CD4-positive, CD25-positive, alpha-beta regulatory T cell (primary cell): ENCODE measurements around the gene FILIP1. TPM values are rescaled to one million over a fixed set of nuclear protein-coding genes. Genes with fewer than 3 reads are reported as not detected.
"Not testable (repeated sequence)": the region's sequence is repeated elsewhere in the genome, so short reads cannot be mapped to it uniquely, and the experiment has no call there.

ENCODE experiments used
- ATAC-seq, 2 donors: fragments of 150-1000 bp; cut with Tn5 transposase; one replicate each; pipeline ENCODE4 v1.10.0; 2021; ENCODE audit warnings: low read depth in 2 of 2, moderate number of reproducible peaks in 2 of 2, moderate library complexity in 1 of 2
- DNase-seq, 3 donors: peaks; one replicate each; pipeline versions ENCODE4 v3.0.0 to v3.0.0-alpha.2; 2012 to 2022; ENCODE audit warnings: mixed read lengths in 1 of 3
- H3K27ac ChIP-seq: one replicate; pipeline ENCODE4 v1.7.0; 2013; ENCODE audit warnings: mild to moderate bottlenecking, low read length; ENCODE audit not compliant: insufficient read depth, poor library complexity, severe bottlenecking
- H3K27me3 ChIP-seq: one replicate; pipeline ENCODE4 v1.7.0; 2013; ENCODE audit warnings: low read length; ENCODE audit not compliant: control insufficient read depth, insufficient read depth
- H3K36me3 ChIP-seq: one replicate; pipeline ENCODE4 v1.7.0; 2013; ENCODE audit warnings: mild to moderate bottlenecking, low read length, moderate library complexity; ENCODE audit not compliant: control insufficient read depth, insufficient read depth
- H3K4me1 ChIP-seq: 2 replicates; pipeline ENCODE4 v1.7.0; 2013; ENCODE audit warnings: mild to moderate bottlenecking, low read length; ENCODE audit not compliant: insufficient read depth, control insufficient read depth, poor library complexity, severe bottlenecking
- H3K4me3 ChIP-seq: one replicate; pipeline ENCODE4 v1.7.0; 2013; ENCODE audit warnings: low read depth, mild to moderate bottlenecking, low read length, moderate library complexity
- H3K9me3 ChIP-seq, 2 experiments: 1 replicate in 1 of 2; 2 replicates in 1 of 2; pipeline ENCODE4 v1.7.0; 2013; ENCODE audit warnings: low read length in 2 of 2, mild to moderate bottlenecking in 1 of 2, moderate library complexity in 1 of 2; ENCODE audit not compliant: control insufficient read depth in 2 of 2
- H3K27ac Mint-ChIP-seq, 3 donors: one replicate each; pipeline ENCODE4 v1.8.0; 2020 to 2022; ENCODE audit warnings: mild to moderate bottlenecking in 3 of 3, mixed read lengths in 3 of 3, moderate library complexity in 2 of 3
- H3K27me3 Mint-ChIP-seq: one replicate; pipeline ENCODE4 v1.8.0; 2022; ENCODE audit warnings: mild to moderate bottlenecking, mixed read lengths
- H3K36me3 Mint-ChIP-seq: one replicate; pipeline ENCODE4 v1.8.0; 2020; ENCODE audit warnings: mixed read lengths
- H3K4me1 Mint-ChIP-seq, 4 donors: one replicate each; pipeline ENCODE4 v1.8.0; 2020 to 2022; ENCODE audit warnings: mixed read lengths in 4 of 4, mild to moderate bottlenecking in 1 of 4
- H3K4me3 Mint-ChIP-seq, 4 donors: one replicate each; pipeline ENCODE4 v1.8.0; 2020 to 2022; ENCODE audit warnings: mild to moderate bottlenecking in 4 of 4, mixed read lengths in 4 of 4, moderate library complexity in 3 of 4
- H3K9me3 Mint-ChIP-seq, 7 donors: one replicate each; pipeline ENCODE4 v1.8.0; 2020 to 2022; ENCODE audit warnings: mixed read lengths in 7 of 7, mild to moderate bottlenecking in 3 of 7, moderate library complexity in 2 of 7
- polyA plus RNA-seq, 4 donors: library from polyadenylated mRNA; unstranded; fragments of 300-500 nt; fragmentation: Illumina TruSeq; gene quantifications; one replicate each; pipeline ENCODE4 v1.2.3, GENCODE V29; 2021
- total RNA-seq: library from RNA; stranded (reverse); gene quantifications from one replicate; pipeline ENCODE4 v1.2.3, GENCODE V29; 2022

The FILIP1 gene
- total and polyA plus RNA-seq, 5 donors from 2014 or later = 0.02 TPM; not detected in 4

DNA sequence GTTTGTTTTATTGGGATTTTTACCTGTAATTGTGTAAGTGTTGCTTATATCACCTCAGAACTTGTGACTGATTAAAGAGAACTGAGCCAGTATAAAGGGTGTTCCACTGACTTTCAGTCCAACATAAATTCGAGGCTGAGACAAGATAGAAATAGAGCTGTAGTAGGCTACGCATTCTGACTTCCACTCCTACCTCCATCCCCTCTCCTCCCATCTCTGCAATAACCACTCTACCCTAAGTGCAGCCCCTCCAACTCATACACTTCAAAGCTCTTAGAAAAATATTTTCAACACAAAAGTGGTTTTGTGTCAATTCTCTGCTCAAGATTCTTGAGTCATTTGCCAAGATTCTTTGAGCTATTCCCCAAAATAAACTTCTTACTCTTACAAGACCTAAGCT lies 48.7 kb downstream of the FILIP1 start:
- Mint-ChIP-seq H3K27ac (no peak overlapping the region), H3K36me3 (no peaks in the 10 kb centered on the region), H3K27me3 (no peaks in the 10 kb centered on the region), H3K4me3 (no peak overlapping the region), H3K9me3 (peaks cover 0 to 1% (median 0%) of the 10 kb centered on the region in 7 donors), H3K4me1 (no peaks in the 10 kb centered on the region)
- Histone ChIP-seq H3K36me3 (no peaks in the 10 kb centered on the region), H3K27me3 (no peaks in the 10 kb centered on the region), H3K4me3 (no peak overlapping the region), H3K4me1 (no peaks in the 10 kb centered on the region), H3K9me3 (no peaks in the 10 kb centered on the region), H3K27ac (no peak overlapping the region)
- DNase-seq (no peak), ATAC-seq (no peak)

DNA sequence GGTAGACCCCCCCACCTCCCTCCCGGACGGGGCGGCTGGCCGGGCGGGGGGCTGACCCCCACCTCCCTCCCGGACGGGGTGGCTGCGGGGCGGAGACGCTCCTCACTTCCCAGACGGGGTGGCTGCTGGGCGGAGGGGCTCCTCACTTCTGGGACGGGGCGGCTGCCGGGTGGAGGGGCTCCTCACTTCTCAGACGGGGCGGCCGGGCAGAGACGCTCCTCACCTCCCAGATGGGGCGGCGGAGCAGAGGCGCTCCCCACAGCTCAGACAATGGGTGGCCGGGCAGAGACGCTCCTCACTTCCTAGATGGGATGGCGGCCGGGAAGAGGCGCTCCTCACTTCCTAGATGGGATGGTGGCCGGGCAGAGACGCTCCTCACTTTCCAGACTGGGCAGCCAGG lies 51.7 kb downstream of the FILIP1 start:
- not testable (repeated sequence) for H3K9me3 Mint-ChIP-seq, H3K9me3 ChIP-seq, DNase-seq, H3K4me1 Mint-ChIP-seq, H3K27ac Mint-ChIP-seq, H3K36me3 ChIP-seq, H3K4me1 ChIP-seq, H3K4me3 ChIP-seq, ATAC-seq, H3K27me3 ChIP-seq, H3K27me3 Mint-ChIP-seq, H3K36me3 Mint-ChIP-seq, H3K4me3 Mint-ChIP-seq, H3K27ac ChIP-seq

DNA sequence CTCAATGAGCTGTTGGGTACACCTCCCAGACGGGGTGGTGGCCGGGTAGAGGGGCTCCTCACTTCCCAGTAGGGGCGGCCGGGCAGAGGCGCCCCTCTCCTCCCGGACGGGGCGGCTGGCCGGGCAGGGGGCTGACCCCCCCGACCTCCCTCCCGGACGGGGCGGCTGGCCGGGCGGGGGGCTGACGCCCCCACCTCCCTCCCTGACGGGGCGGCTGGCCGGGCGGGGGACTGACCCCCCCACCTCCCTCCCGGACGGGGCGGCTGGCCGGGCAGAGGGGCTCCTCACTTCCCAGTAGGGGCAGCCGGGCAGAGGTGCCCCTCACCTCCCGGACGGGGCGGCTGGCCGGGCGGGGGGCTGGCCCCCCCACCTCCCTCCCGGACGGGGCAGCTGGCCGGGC lies 52.1 kb downstream of the FILIP1 start:
- H3K9me3 Mint-ChIP-seq, H3K27ac Mint-ChIP-seq, H3K4me3 ChIP-seq, ATAC-seq, H3K4me3 Mint-ChIP-seq, H3K27me3 Mint-ChIP-seq, H3K36me3 Mint-ChIP-seq, H3K27ac ChIP-seq, DNase-seq, H3K4me1 Mint-ChIP-seq, H3K4me1 ChIP-seq, H3K36me3 ChIP-seq, H3K27me3 ChIP-seq, H3K9me3 ChIP-seq: not testable (repeated sequence)

DNA sequence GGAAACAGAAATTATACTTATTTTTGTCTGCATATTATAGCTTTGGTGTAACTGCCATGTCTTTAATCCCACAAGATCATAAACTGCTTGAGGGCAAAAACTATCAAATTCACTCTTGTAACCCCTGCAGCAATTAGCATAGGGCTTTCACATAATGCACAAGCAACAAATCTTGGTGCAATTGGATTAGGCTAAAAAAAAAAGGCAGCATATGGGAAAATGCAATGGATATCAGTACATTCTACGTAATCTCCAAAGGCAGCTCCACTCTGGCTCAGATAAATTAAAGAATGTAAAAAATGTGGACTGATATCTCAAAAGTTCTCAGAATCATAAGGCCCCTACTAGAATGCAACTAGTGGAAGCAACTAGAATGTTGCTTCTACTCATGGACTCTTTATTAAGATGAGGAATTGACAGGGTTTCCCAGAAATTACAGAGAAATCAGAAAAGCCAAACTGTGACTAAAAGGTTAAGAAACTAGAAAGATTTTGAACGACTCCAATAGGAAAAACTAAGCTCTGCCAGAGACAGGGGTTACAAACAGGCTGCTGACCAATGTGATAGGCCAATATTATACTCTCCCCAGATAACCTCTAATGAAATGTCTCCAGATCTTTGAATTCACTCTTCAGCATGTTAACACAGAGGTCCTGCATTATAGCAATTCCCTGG lies 55.0 kb downstream of the FILIP1 start:
- H3K27ac ChIP-seq = no peak overlapping the region
- no peak overlapping the region for H3K4me3 ChIP-seq
- ATAC-seq = no peak
- no peaks in the 10 kb centered on the region for H3K4me1 ChIP-seq
- no peaks in the 10 kb centered on the region for H3K27me3 ChIP-seq
- H3K36me3 ChIP-seq = no peaks in the 10 kb centered on the region
- H3K27me3 Mint-ChIP-seq = peaks cover 7% of the 10 kb centered on the region
- DNase-seq = no peak
- peak overlapping the region in 1 of 4 donors; percentile 15 for H3K4me3 Mint-ChIP-seq
- peaks cover 0 to 2% (median 0%) of the 10 kb centered on the region in 7 donors for H3K9me3 Mint-ChIP-seq
- H3K27ac Mint-ChIP-seq = no peak overlapping the region
- no peaks in the 10 kb centered on the region for H3K36me3 Mint-ChIP-seq
- no peaks in the 10 kb centered on the region for H3K9me3 ChIP-seq
- H3K4me1 Mint-ChIP-seq = no peaks in the 10 kb centered on the region

DNA sequence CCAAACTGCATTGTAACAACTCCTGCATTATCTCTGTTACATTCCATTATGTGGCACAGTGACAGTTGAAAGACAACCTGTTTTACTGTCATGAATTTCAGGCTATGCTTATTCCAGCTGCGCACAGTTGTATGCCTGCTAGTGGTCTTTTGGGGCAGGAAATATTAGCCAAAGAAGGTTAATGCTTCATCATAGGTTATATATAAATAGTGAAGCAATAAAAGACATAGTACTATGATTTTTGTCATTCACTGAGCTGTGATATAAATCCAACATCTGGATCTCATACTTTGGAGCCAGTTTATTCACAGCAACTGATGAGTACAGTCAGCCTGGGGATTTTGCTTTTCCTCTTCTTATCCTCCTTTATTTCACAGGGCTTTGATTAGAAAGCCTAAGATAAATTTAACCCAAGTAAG lies 55.6 kb downstream of the FILIP1 start:
- no peaks in the 10 kb centered on the region for H3K27me3 ChIP-seq
- H3K4me3 ChIP-seq = no peak overlapping the region
- no peaks in the 10 kb centered on the region for H3K4me1 ChIP-seq
- DNase-seq (no peak), ATAC-seq (no peak)
- no peak overlapping the region for H3K27ac ChIP-seq
- H3K9me3 ChIP-seq = no peaks in the 10 kb centered on the region
- Mint-ChIP-seq H3K9me3 (peaks cover 0 to 2% (median 0%) of the 10 kb centered on the region in 7 donors), H3K27me3 (peaks cover 7% of the 10 kb centered on the region), H3K4me3 (no peak overlapping the region), H3K27ac (no peak overlapping the region), H3K4me1 (no peaks in the 10 kb centered on the region), H3K36me3 (no peaks in the 10 kb centered on the region)
- H3K36me3 ChIP-seq = no peaks in the 10 kb centered on the region

DNA sequence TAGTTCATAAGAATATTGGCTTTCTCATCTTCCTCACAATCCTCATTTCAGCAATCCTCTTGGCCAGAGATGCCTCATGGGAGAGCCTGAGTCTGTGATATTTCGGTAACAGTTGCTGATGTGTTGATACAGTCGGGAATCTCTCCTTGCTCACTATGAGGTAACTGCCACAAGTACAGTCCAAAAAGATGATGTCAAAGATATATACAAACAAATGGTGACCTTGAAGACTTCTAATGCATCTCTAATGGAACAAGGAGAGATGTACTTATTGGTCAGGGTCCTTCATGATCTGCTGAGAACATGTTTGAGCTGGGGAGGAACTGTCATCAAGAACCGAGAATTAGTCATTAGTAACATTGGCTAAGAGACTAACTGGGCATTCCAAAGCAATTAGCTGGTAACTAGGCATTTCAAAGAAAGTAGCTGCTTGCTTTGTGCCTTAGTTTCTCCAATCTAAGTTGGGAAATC lies 56.1 kb downstream of the FILIP1 start:
- H3K36me3 ChIP-seq = no peaks in the 10 kb centered on the region

DNA sequence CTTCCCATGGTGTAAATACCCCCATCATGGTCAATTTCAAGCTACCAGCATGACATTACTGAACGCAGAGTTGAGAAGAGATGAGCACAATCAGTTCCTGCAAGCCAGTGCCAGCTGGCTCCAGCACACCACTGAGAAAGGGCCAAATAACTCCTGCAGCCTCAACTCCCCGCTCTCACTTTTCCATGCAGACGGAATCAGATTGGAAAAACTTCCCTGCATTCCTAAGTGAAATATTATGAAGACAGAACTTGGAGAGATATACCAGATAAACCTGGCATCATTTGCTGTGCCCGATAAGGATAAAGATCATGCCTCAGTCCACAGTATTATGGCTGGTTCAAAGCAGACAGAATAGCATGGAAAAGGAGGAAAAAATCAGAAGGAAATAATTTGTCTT lies 56.7 kb downstream of the FILIP1 start:
- no peaks in the 10 kb centered on the region for H3K4me1 Mint-ChIP-seq
- H3K27me3 Mint-ChIP-seq = peaks cover 7% of the 10 kb centered on the region

More for the DNA sequence above, 56.1 kb downstream of the FILIP1 start:
- no peak overlapping the region for H3K27ac Mint-ChIP-seq
- Histone ChIP-seq H3K27me3 (no peaks in the 10 kb centered on the region), H3K4me3 (no peak overlapping the region), H3K4me1 (no peaks in the 10 kb centered on the region), H3K27ac (no peak overlapping the region), H3K9me3 (no peaks in the 10 kb centered on the region)
- H3K9me3 Mint-ChIP-seq = peaks cover 0 to 2% (median 0%) of the 10 kb centered on the region in 7 donors
- no peaks in the 10 kb centered on the region for H3K36me3 Mint-ChIP-seq
- peaks cover 7% of the 10 kb centered on the region for H3K27me3 Mint-ChIP-seq
- H3K4me3 Mint-ChIP-seq = no peak overlapping the region
- no peaks in the 10 kb centered on the region for H3K4me1 Mint-ChIP-seq
- DNase-seq (no peak), ATAC-seq (no peak)

DNA sequence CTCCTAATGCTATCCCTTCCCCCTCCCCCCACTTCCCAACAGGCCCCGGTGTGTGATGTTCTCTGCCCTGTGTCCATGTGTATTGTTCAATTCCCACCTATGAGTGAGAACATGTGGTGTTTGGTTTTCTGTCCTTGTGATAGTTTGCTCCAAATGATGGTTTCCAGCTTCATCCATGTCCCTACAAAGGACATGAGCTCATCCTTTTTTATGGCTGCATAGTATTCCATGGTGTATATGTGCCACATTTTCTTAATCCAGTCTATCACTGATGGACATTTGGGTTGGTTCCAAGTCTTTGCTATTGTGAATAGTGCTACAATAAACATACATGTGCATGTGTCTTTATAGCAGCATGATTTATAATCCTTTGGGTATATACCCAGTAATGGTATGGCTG lies 60.8 kb downstream of the FILIP1 start:
- not testable (repeated sequence) for H3K27ac Mint-ChIP-seq, H3K27ac ChIP-seq, H3K36me3 Mint-ChIP-seq, H3K27me3 ChIP-seq, H3K9me3 ChIP-seq, H3K4me3 Mint-ChIP-seq, H3K9me3 Mint-ChIP-seq, H3K4me3 ChIP-seq, H3K4me1 ChIP-seq, DNase-seq, H3K36me3 ChIP-seq, H3K4me1 Mint-ChIP-seq, ATAC-seq
- peaks cover 12% of the 10 kb centered on the region for H3K27me3 Mint-ChIP-seq

More for the DNA sequence above, 56.7 kb downstream of the FILIP1 start:
- Histone ChIP-seq H3K27ac (no peak overlapping the region), H3K9me3 (no peaks in the 10 kb centered on the region), H3K36me3 (no peaks in the 10 kb centered on the region), H3K4me1 (no peaks in the 10 kb centered on the region), H3K27me3 (no peaks in the 10 kb centered on the region), H3K4me3 (no peak overlapping the region)
- Mint-ChIP-seq H3K27ac (no peak overlapping the region), H3K4me3 (no peak overlapping the region), H3K9me3 (peaks cover 0 to 2% (median 0%) of the 10 kb centered on the region in 7 donors), H3K36me3 (no peaks in the 10 kb centered on the region)
- no peak for ATAC-seq
- no peak for DNase-seq
